Adrenal gland (tissue), 5 donors: ENCODE data around the gene FOXI1.

Experiments used
- CTCF ChIP-seq, 6 experiments: fragments of 450-650 bp in 4 of 6; fragments of 200-600 bp in 2 of 6; sonication (generic) in 1 of 6; IDR thresholded peaks; 1 replicate in 5 of 6; 2 replicates in 1 of 6; pipeline versions ENCODE4 v1.5.1 to v1.8.0; 2016 to 2021; ENCODE audit warnings: antibody characterized with exemption in 6 of 6, mild to moderate bottlenecking in 2 of 6, moderate library complexity in 1 of 6
- POLR2A ChIP-seq, 2 donors: fragments of 450-650 bp; IDR thresholded peaks; one replicate each; pipeline ENCODE4 v1.6.1; 2017; ENCODE audit warnings: antibody characterized with exemption in 2 of 2, mild to moderate bottlenecking in 2 of 2, moderate library complexity in 1 of 2
- donor health status: DM: no; HTN: no; CAD: no.

GRCh38 chr5:170097934-170098333 lies 7.8 kb upstream of the FOXI1 start:
- TF ChIP-seq CTCF (IDR thresholded peaks at IDR 0.05): no peak
- no peak for TF ChIP-seq POLR2A (IDR thresholded peaks at IDR 0.05)
